GM10266 (cell line): Measurements from ENCODE around the gene SHH.

ENCODE experiments used
- DNase-seq: peaks from one replicate; pipeline ENCODE4 v3.0.0; 2012; ENCODE audit errors: extremely low spot score
- TF ChIP-seq, protein P1 (sequence below): IDR thresholded peaks from 2 replicates; pipeline ENCODE4 v1.5.1; 2012; ENCODE audit warnings: mild to moderate bottlenecking, low read depth; ENCODE audit not compliant: control insufficient read depth, insufficient read depth; ENCODE audit errors: missing control alignments

The SHH gene

DNA sequence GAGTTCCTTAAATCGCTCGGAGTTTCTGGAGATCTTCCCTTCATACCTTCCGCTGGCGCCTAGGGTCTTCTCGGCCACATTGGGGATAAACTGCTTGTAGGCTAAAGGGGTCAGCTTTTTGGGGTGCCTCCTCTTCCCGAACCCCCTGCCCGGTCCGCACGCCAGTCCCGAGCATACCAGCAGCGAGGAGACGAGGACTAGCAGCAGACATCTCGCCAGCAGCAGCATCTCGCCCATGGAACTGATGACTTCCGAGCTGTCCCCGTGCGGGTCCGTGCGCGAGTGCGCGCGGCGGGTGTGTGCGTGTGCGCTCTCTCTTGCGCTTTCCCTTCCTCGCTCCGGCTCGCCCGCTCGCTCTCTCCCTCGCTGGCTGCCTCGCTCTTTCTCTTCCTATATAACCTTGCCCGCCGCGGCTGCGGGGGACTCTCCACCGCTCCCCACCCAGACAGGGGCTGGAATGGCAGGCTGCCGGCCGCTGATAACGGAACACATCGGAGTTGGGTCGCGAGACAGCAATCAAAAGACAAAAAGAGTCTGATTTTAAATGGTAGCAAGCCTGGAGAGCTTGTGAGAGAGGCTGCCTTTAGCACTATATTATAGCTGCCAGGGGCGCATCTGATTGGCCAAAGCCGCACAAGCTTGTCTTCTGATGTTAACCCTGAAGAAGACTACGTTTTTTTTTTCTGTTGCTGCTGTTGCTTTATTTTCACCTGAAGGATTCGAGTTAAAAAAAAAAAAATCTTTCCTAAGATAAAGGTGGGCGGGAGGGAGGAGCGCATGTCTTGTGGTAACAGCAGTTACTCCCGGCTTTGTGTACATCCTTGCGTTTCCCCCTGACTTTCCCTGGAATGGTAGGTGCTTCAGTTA, at the start of gene SHH:
Gene SHH (minus strand): TSS at position 569 of the 867 bp plus-strand sequence. CDS start 341 bp downstream, at position 228.
- TF ChIP-seq, protein P1, sequence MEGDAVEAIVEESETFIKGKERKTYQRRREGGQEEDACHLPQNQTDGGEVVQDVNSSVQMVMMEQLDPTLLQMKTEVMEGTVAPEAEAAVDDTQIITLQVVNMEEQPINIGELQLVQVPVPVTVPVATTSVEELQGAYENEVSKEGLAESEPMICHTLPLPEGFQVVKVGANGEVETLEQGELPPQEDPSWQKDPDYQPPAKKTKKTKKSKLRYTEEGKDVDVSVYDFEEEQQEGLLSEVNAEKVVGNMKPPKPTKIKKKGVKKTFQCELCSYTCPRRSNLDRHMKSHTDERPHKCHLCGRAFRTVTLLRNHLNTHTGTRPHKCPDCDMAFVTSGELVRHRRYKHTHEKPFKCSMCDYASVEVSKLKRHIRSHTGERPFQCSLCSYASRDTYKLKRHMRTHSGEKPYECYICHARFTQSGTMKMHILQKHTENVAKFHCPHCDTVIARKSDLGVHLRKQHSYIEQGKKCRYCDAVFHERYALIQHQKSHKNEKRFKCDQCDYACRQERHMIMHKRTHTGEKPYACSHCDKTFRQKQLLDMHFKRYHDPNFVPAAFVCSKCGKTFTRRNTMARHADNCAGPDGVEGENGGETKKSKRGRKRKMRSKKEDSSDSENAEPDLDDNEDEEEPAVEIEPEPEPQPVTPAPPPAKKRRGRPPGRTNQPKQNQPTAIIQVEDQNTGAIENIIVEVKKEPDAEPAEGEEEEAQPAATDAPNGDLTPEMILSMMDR: no peak
- no peak for DNase-seq

DNA sequence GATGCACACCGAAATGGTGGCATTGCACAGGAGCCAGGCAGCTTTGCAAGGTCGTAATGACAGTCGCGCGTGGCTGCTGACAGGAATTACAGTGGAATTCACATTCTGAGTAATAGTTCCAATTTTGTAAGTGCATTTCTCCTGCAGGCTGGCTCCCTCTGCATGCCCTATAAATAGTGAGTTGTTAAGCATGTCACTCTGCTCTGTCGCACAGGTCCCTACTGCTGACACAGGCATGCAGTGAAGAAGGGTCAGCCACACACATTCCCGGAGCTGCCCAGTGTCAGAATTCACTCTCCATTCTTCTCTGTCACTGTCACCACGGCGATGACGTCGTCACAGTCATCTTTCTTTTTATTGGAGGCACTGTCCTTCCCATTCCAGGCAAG, 49.2 kb upstream of the SHH start:
- TF ChIP-seq, protein P1: no peak
- no peak for DNase-seq

DNA sequence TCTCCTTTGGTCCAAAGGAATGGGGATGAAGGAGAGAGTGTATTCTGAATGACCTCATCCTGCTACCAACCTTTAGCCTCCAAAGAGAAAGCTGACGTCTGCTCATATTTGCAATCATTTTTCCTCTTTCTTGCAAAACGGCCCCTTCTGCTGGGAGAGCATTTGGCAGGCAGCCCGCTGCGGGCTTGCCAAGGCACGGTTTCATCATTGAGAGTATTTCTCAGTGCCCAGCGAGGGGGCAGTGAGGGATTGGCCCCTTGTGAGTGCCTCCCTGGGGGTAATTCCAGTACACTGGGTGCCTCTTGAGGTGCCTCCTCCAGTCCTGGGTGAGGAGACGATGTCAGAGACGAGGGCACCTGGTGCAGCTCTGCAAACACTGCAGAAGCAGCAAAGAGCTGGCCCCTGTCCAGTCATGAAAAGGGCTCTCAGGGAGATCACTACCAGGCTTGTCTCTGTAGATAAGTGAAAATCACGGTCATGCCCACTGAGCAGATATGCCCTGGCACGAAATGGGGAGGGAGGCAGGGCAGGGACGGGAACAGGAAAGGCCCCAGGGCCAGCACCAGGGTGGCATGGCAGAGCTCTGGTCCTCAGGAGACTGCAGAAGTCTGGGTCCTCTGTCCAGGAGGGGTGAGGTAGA, 48.7 kb upstream of the SHH start:
- TF ChIP-seq, protein P1: no peak
- DNase-seq: no peak

DNA sequence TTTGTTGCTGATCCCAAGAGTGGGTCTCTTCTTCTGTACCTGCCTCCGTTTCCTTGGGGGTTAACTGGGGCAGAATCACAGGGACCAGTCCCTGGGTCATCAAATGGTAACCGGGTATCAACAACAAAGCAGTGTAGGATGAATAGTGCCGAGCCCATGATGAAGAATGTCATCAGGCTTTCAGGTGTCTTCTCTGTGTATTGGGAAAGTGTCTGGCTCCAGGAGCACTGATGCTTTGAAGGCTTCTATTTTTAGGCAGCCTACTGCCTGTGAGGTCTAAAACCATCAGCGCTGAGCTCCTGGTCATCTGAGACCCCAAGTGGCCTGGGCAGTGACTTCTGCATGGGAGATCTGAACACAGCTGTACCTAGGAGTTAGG, 48.2 kb upstream of the SHH start:
- no peak for DNase-seq
- TF ChIP-seq, protein P1: no peak

DNA sequence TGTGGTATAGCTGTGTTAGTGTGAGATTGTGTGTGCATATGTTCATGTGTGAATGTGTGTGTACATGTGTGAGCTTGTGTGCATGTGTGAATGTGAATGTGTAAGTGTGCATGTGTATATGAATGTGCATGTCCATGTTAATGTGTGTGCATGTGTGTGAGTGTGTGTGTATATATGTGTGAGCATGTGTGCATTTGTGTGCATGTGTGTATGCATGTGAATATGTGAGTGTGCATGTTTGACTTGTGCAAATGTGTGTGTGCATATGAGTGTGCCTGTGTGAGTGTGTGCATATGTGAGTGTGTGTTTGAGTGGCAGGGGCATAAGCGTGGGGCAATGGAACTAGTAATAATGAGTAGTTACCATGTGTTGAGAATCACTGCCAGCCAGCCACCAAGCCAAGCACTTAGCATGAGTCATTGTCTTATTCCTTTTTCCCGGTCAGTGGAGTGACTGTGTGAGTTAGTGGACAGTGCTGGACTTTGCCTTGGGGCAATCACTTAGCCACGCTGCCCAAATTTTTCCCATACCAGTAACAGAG, 46.3 kb upstream of the SHH start:
- TF ChIP-seq, protein P1: no peak
- DNase-seq: no peak

DNA sequence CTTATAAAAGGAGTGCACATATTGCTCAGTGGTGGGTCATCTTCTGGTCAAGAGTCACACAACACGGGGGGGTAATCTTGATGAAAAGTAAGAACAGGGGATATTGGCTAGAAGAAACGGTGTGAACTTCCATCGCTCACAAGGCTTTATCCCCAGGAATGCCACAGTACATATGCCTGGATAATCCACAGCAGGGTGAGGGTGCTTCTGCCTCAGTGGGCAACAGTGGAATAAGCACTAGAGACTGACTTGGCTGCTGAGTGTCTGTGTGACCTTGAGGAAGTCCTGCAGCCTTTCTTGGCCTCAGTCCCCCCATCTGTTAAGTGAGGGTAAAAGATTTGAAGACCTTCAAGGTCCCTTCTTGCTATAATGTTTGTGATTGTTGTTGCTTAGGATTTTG, 44.9 kb upstream of the SHH start:
- DNase-seq: no peak
- TF ChIP-seq, protein P1: no peak

DNA sequence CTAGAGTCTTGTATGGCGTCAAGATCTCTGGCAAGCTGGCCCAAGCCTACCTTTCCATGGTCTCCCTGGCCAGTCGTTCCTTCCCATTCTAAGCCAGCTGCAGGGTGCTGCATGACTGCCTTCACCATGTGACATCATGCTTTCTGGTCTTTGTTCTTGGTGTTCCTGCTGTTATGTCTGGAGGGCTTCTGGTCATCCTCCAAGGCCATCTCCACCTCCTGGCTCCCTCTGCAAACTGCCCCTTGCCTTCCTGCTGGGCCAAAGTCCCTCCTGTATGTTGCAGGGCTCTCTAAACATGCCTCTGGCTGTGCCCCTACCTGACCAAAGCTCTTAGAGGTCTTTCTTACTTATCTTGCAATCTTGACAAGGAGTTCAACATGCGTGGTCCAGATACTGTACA, 44.4 kb upstream of the SHH start:
- DNase-seq: no peak
- TF ChIP-seq, protein P1: no peak
